MM.1S (cell line): ENCODE results near the gene ZCCHC24.

ENCODE experiments used
- DNase-seq: peaks from one replicate; pipeline ENCODE4 v3.0.0-alpha.2; 2015
- H2AFZ ChIP-seq: fragments of 300-600 bp; sonication (generic); 2 replicates; pipeline ENCODE4 v1.6.0; 2016; ENCODE audit warnings: antibody characterized with exemption, low read length
- H3F3A ChIP-seq: fragments of 300-600 bp; sonication (generic); 2 replicates; pipeline ENCODE4 v1.6.1; 2016; ENCODE audit warnings: mild to moderate bottlenecking, antibody characterized with exemption, low read length, moderate library complexity, mixed read lengths; ENCODE audit not compliant: insufficient read depth
- H3K27ac ChIP-seq: fragments of 300-600 bp; sonication (generic); 2 replicates; pipeline ENCODE4 v1.5.1; 2016; ENCODE audit warnings: mild to moderate bottlenecking, low read length
- H3K27me3 ChIP-seq: fragments of 300-600 bp; sonication (generic); replicated peaks from 2 replicates; pipeline ENCODE4 v1.6.0; 2016; ENCODE audit warnings: low read length; ENCODE audit not compliant: insufficient read depth
- H3K36me3 ChIP-seq: fragments of 300-600 bp; sonication (generic); replicated peaks from 2 replicates; pipeline ENCODE4 v1.6.1; 2016; ENCODE audit warnings: mild to moderate bottlenecking, low read length, mixed read lengths; ENCODE audit not compliant: insufficient read depth
- H3K4me1 ChIP-seq: fragments of 300-600 bp; sonication (generic); 2 replicates; pipeline ENCODE4 v1.6.1; 2016; ENCODE audit warnings: low read length, mixed read lengths
- H3K4me2 ChIP-seq: fragments of 300-600 bp; sonication (generic); 2 replicates; pipeline ENCODE4 v1.6.0; 2016; ENCODE audit warnings: low read depth, low read length
- H3K4me3 ChIP-seq: fragments of 300-600 bp; sonication (generic); 2 replicates; pipeline ENCODE4 v1.5.1; 2016; ENCODE audit warnings: low read length, mixed read lengths
- H3K79me2 ChIP-seq: fragments of 300-600 bp; sonication (generic); 2 replicates; pipeline ENCODE4 v1.6.1; 2016; ENCODE audit warnings: mixed run types, low read length, mixed read lengths
- H3K9ac ChIP-seq: fragments of 300-600 bp; sonication (generic); 2 replicates; pipeline ENCODE4 v1.6.1; 2016; ENCODE audit warnings: low read length, mixed read lengths
- H3K9me2 ChIP-seq: fragments of 300-600 bp; sonication (generic); replicated peaks from 2 replicates; pipeline ENCODE4 v1.6.1; 2016; ENCODE audit warnings: mild to moderate bottlenecking, low read length, mixed read lengths; ENCODE audit not compliant: insufficient read depth
- H3K9me3 ChIP-seq: fragments of 300-600 bp; sonication (generic); replicated peaks from 2 replicates; pipeline ENCODE4 v1.6.1; 2016; ENCODE audit warnings: mild to moderate bottlenecking, low read length, mixed read lengths; ENCODE audit not compliant: insufficient read depth
- H4K20me1 ChIP-seq: fragments of 300-600 bp; sonication (generic); 2 replicates; pipeline ENCODE4 v1.6.1; 2016; ENCODE audit warnings: mild to moderate bottlenecking, low read length, moderate library complexity, mixed read lengths; ENCODE audit not compliant: insufficient read depth
- CTCF ChIP-seq: fragments of 300-600 bp; sonication (generic); IDR thresholded peaks from 2 replicates; pipeline ENCODE4 v1.5.1; 2016; ENCODE audit warnings: antibody characterized with exemption, low read length, mixed read lengths
- EZH2 ChIP-seq: fragments of 300-600 bp; sonication (generic); optimal IDR thresholded peaks from 2 replicates; pipeline ENCODE3; 2017; ENCODE audit warnings: low read depth, mild to moderate bottlenecking, antibody characterized with exemption, low read length, mixed read lengths
- EZH2phosphoT487 ChIP-seq: fragments of 300-600 bp; sonication (generic); IDR thresholded peaks from 2 replicates; pipeline ENCODE4 v1.6.1; 2018; ENCODE audit warnings: antibody characterized with exemption, low read length

ZCCHC24 gene

GRCh38 chr10:79359816-79360498, 85.5 kb downstream of the ZCCHC24 start:
- H3K4me2 ChIP-seq = no peak overlapping the region
- H3K4me1 ChIP-seq = no peaks in the 10 kb centered on the region
- no peak overlapping the region for H2AFZ ChIP-seq
- TF ChIP-seq EZH2phosphoT487 = no peak
- no peak for TF ChIP-seq EZH2
- no peak for TF ChIP-seq CTCF
- 0 out of 2 replicates have a peak, but pooled peaks cover 4% of the 10 kb centered on the region for H4K20me1 ChIP-seq
- H3K9me3 ChIP-seq = no peaks in the 10 kb centered on the region
- no peaks in the 10 kb centered on the region for H3K27me3 ChIP-seq
- no peak overlapping the region for H3K4me3 ChIP-seq
- no peaks in the 10 kb centered on the region for H3K9me2 ChIP-seq
- 0 out of 2 replicates have a peak, but pooled peaks cover 8% of the 10 kb centered on the region for H3K79me2 ChIP-seq
- no peaks in the 10 kb centered on the region; the same call in 1 of the 2 replicates for H3K36me3 ChIP-seq
- no peak overlapping the region for H3K9ac ChIP-seq
- DNase-seq = no peak
- no peaks in the 10 kb centered on the region; the same call in 1 of the 2 replicates for H3F3A ChIP-seq
- H3K27ac ChIP-seq = no peak overlapping the region

GRCh38 chr10:79358811-79359210, 86.6 kb downstream of the ZCCHC24 start:
- Histone ChIP-seq H3F3A (peaks cover 7% of the 10 kb centered on the region), H3K79me2 (peaks cover 15% of the 10 kb centered on the region), H4K20me1 (peaks cover 6% of the 10 kb centered on the region; the same call in 1 of the 2 replicates), H3K27me3 (no peaks in the 10 kb centered on the region), H3K36me3 (peaks cover 7% of the 10 kb centered on the region), H3K9me3 (no peaks in the 10 kb centered on the region), H3K27ac (no peak overlapping the region), H3K9ac (no peak overlapping the region), H3K4me3 (no peak overlapping the region), H3K9me2 (no peaks in the 10 kb centered on the region), H3K4me2 (no peak overlapping the region), H3K4me1 (no peaks in the 10 kb centered on the region), H2AFZ (no peak overlapping the region)
- no peak for TF ChIP-seq CTCF
- no peak for TF ChIP-seq EZH2phosphoT487
- no peak for TF ChIP-seq EZH2
- DNase-seq = no peak

DNA sequence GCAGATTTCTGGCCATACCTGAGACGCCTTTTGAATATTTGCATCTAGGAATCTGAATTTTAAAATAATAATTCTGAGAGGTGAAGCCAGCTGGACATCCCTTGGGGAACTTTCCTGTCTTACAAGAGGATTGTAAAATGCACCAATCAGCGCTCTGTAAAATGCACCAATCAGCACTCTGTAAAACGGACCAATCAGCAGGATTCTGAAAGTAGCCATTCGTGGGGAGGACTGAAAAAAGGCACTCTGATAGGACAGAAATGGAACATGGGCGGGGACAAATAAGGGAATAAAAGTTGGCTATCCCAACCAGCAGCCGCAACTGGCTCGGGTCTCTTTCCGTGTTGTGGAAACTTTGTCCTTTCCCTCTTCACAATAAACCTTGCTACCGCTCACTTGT, 88.2 kb downstream of the ZCCHC24 start:
- H2AFZ ChIP-seq = no peak overlapping the region
- peaks cover 7% of the 10 kb centered on the region for H3F3A ChIP-seq
- H3K9me3 ChIP-seq = no peaks in the 10 kb centered on the region
- TF ChIP-seq EZH2phosphoT487 (no peak), CTCF (no peak), EZH2 (no peak)
- no peaks in the 10 kb centered on the region for H3K27me3 ChIP-seq
- no peaks in the 10 kb centered on the region for H3K9me2 ChIP-seq
- peaks cover 32% of the 10 kb centered on the region for H3K79me2 ChIP-seq
- no peak for DNase-seq
- no peak overlapping the region for H3K4me3 ChIP-seq
- no peaks in the 10 kb centered on the region for H3K4me1 ChIP-seq
- no peak overlapping the region for H3K4me2 ChIP-seq
- H3K36me3 ChIP-seq = peaks cover 19% of the 10 kb centered on the region
- H4K20me1 ChIP-seq = peaks cover 15% of the 10 kb centered on the region
- H3K9ac ChIP-seq = no peak overlapping the region
- no peak overlapping the region for H3K27ac ChIP-seq
